ENCODE results near the gene RALGAPA2. TPM values are rescaled to one million over a fixed set of nuclear protein-coding genes. Genes with fewer than 3 reads are reported as not detected.

RALGAPA2 gene
- total RNA-seq, 4 donors from 2014 or later: 29.4 to 78.2 (median 43.2) TPM

- no peak for TF ChIP-seq CTCF (IDR thresholded peaks at IDR 0.05; ENCODE audit: low read depth)
Measured at GRCh38 chr20:20430066-20430465, 282.4 kb downstream of the RALGAPA2 start.

DNA sequence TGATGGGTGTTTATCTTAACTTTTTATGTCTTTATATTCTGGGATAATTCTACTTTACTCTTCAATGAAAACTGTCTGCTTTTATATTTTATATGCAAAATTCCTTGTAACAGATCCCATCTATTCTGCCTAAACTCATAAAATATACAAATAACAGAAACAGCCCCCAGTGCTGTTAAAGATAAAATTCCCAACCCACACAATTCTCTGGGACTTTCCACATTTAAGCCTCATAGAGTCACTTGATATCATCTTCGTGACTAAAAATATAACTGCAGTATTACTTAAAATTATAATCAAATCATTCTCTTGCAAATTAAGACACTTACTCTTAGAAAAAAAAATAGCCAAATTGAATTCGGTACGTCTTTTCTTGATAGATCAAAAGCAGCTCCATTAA, 284.4 kb downstream of the RALGAPA2 start:
- no peak for TF ChIP-seq CTCF (IDR thresholded peaks at IDR 0.05; ENCODE audit: low read depth)

DNA sequence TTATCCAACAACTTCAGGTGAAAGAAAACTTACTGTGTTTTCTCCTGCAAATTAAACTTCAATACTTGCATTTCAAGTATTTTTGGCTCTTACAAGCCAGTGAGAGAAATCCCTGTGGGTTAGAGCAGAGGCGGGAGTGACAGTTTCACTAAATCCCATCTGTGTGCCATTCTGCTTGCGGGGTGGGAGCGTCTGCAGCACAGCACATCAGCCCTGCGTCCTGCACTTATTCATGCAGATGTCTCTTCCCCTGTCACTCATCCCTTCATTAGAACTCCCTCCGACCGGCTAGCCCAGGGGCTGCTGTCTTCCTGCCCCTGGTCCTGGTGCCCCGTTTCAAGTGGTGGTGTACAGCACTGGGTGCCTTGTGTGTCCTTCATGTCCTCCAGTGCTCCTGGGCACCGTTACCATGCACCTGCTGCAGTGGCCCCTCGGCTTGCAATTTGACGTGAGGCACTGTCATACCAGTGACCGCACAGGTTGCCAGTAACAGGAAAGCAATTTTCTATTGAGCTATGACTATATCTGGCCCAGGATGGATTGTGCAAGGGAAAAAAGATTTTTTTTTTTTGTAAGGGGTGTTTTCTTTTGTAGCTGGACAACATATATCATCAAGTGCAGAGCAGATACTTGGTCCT, 285.1 kb downstream of the RALGAPA2 start:
- TF ChIP-seq CTCF (IDR thresholded peaks at IDR 0.05; ENCODE audit: low read depth): no peak

GRCh38 chr20:20426655-20426907, 285.9 kb downstream of the RALGAPA2 start:
- no peak for TF ChIP-seq CTCF (IDR thresholded peaks at IDR 0.05; ENCODE audit: low read depth)

DNA sequence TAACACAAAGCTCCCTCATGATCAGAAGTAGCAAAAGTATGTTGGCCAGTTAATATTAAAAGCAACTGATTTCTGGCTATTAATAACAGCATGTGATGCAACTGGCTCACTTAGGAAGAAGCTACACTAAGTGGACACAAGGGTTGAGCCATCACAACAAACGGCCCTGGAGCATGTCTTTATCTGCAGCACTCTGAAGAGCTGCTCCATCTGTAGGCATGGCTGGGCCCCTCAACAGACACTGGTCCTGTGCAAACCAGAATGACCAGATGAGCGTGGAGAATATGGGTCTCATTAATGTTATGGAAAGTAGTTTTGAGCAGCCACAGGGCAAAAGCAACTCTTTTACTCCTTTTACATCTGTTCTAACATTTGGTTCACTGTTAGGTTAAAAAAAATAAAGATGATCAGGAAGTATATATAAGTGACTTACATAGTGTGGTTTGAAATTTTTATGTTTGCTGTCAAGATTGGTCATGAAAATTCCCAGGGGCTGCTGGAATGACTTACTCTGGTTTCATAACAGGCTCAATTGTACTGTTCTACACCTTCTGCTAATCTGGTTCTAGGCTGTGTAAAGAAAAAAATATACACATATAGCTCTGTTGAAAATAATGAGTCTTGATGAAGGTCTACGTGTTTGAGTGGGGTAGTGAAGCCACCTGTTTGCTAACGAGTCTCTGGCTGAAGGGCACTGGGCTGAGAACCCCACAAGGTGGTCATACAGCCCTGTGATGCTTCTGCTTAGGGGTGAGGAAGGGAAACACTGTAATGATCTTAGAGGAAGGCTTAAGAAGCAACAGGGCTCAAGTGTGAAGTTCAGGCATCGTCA, 286.4 kb downstream of the RALGAPA2 start:
- no peak for TF ChIP-seq CTCF (IDR thresholded peaks at IDR 0.05; ENCODE audit: low read depth)

DNA sequence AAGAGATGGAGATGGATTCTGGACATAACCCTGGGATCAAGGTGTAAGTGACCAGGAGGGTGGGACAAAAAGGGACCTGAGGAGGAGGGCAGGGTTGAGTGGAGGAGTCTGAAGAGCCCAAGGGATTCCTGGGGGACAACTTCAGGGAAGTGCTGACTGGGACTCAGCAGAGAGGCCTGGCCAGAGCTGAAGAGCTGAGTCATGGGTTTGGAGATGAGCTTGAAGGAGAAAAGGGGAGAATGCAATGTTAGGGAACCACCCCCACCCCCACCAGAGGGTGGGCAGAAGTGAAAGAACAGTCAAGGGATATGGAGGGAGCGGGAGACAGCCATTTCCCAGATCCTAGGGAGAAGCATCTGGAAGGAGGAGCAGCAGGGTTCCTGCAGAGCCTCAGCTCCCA, 289.3 kb downstream of the RALGAPA2 start:
- TF ChIP-seq CTCF (IDR thresholded peaks at IDR 0.05; ENCODE audit: low read depth): no peak

GRCh38 chr20:20417876-20418676, 294.4 kb downstream of the RALGAPA2 start:
- TF ChIP-seq CTCF (IDR thresholded peaks at IDR 0.05; ENCODE audit: low read depth): no peak
